Measurements from ENCODE around the gene SFT2D3.

Gene SFT2D3

GRCh38 chr2:127655209-127656073, 45.9 kb upstream of the SFT2D3 start:
- ChIA-PET CTCF (interaction anchor here (0.6 to 1.4 kb wide), 3 partner anchors 20 to 527 kb away, joined by 3 to 5 read pairs (median 3); partner anchors contain the start of gene LIMS2), POLR2A (ENCODE audit: low non-redundant PET) (no interaction called here)
- no peak overlapping the region for H3K27ac ChIP-seq
- TF ChIP-seq CTCF (conservative IDR thresholded peaks at IDR 0.05; ENCODE audit: low read depth) = no peak
- no peak for DNase-seq (ENCODE audit: low spot score)

GRCh38 chr2:127656569-127657231, 44.6 kb upstream of the SFT2D3 start:
- no peak for DNase-seq (ENCODE audit: low spot score)
- TF ChIP-seq CTCF (conservative IDR thresholded peaks at IDR 0.05; ENCODE audit: low read depth) = no peak
- POLR2A ChIA-PET (ENCODE audit: low non-redundant PET) = no interaction called here
- H3K27ac ChIP-seq = no peak overlapping the region
- CTCF ChIA-PET = no interaction called here

- POLR2A ChIA-PET (ENCODE audit: low non-redundant PET) = no interaction called here
- DNase-seq (ENCODE audit: low spot score) = no peak
- H3K27ac ChIP-seq = no peak overlapping the region
- no peak for TF ChIP-seq CTCF (conservative IDR thresholded peaks at IDR 0.05; ENCODE audit: low read depth)
- CTCF ChIA-PET = interaction anchor here (0.5 kb wide), 1 partner anchor 64 kb away, joined by 5 read pairs; no protein-coding TSS in a partner anchor
These were observed 44.1 kb upstream of the SFT2D3 start for GRCh38 chr2:127657232-127657595.

GRCh38 chr2:127658146-127658545, 43.2 kb upstream of the SFT2D3 start:
- no peak overlapping the region for H3K27ac ChIP-seq
- no peak for DNase-seq (ENCODE audit: low spot score)
- TF ChIP-seq CTCF (conservative IDR thresholded peaks at IDR 0.05; ENCODE audit: low read depth) = no peak
- CTCF ChIA-PET = interaction anchor here (0.9 kb wide), 1 partner anchor 67 kb away, joined by 4 read pairs; no protein-coding TSS in a partner anchor
- POLR2A ChIA-PET (ENCODE audit: low non-redundant PET) = no interaction called here

GRCh38 chr2:127658641-127659407, 42.5 kb upstream of the SFT2D3 start:
- TF ChIP-seq CTCF (conservative IDR thresholded peaks at IDR 0.05; ENCODE audit: low read depth) = no peak
- no peak for DNase-seq (ENCODE audit: low spot score)
- H3K27ac ChIP-seq = no peak overlapping the region
- ChIA-PET POLR2A (ENCODE audit: low non-redundant PET) (no interaction called here), CTCF (interaction anchor here (0.9 to 1.2 kb wide), 2 partner anchors 9 to 67 kb away, joined by 4 to 5 read pairs; no protein-coding TSS in a partner anchor)

Data from RWPE1 (cell line).